Stimulated activated CD4-positive, alpha-beta T cell treated with anti-CD3 and anti-CD28 coated beads, Interleukin-1b, Interleukin-23, amount 100 ng/mL, for 1 hour (primary cell): ENCODE data around the gene DDI2.
"Not testable (repeated sequence)": the region's sequence is repeated elsewhere in the genome, so short reads cannot be mapped to it uniquely, and the experiment has no call there.

Experiments
- DNase-seq, 2 donors: peaks; one replicate each; pipeline ENCODE4 v3.0.0-alpha.2; 2020; ENCODE audit warnings: low read depth in 2 of 2

Gene DDI2

GRCh38 chr1:15617173-15618076 lies at the start of gene DDI2:
DDI2 (plus strand) TSS chr1:15617458; CDS start chr1:15617671, 213 bp downstream.
- peak; percentile 83 to 86 for DNase-seq

GRCh38 chr1:15568387-15569073 lies 48.7 kb upstream of the DDI2 start:
- no peak for DNase-seq

GRCh38 chr1:15570861-15571260 lies 46.4 kb upstream of the DDI2 start:
- no peak for DNase-seq

- no peak for DNase-seq
Measured at GRCh38 chr1:15571266-15571665, 46.0 kb upstream of the DDI2 start.

- no peak for DNase-seq
Measured at GRCh38 chr1:15573477-15573876, 43.8 kb upstream of the DDI2 start.

- DNase-seq: no peak
Measured at GRCh38 chr1:15574741-15575140, 42.5 kb upstream of the DDI2 start.

GRCh38 chr1:15575549-15576150 lies 41.6 kb upstream of the DDI2 start:
- DNase-seq: no peak

GRCh38 chr1:15577691-15578090 lies 39.6 kb upstream of the DDI2 start:
- no peak for DNase-seq

GRCh38 chr1:15578921-15579682 lies 38.2 kb upstream of the DDI2 start:
- no peak for DNase-seq

GRCh38 chr1:15579683-15580047 lies 37.6 kb upstream of the DDI2 start:
- no peak for DNase-seq

GRCh38 chr1:15583016-15583706 lies 34.1 kb upstream of the DDI2 start:
- no peak for DNase-seq

- DNase-seq: peak in 1 of 2 donors; percentile 47
Measured at GRCh38 chr1:15584489-15585363, 32.5 kb upstream of the DDI2 start, which contains the start of gene AGMAT. AGMAT (minus strand) TSS chr1:15585051; CDS start chr1:15584967, 84 bp downstream.

GRCh38 chr1:15592285-15592684 lies 25.0 kb upstream of the DDI2 start:
- DNase-seq: no peak

- DNase-seq: no peak
Measured at GRCh38 chr1:15595809-15596617, 21.2 kb upstream of the DDI2 start.

GRCh38 chr1:15598436-15598835 lies 18.8 kb upstream of the DDI2 start:
- DNase-seq: no peak

- DNase-seq: peak; percentile 69 to 76
Measured at GRCh38 chr1:15603050-15603965, 13.9 kb upstream of the DDI2 start.

- not testable (repeated sequence) for DNase-seq
Measured at GRCh38 chr1:15603966-15604282, 13.3 kb upstream of the DDI2 start.

GRCh38 chr1:15604400-15604799 lies 12.9 kb upstream of the DDI2 start:
- not testable (repeated sequence) for DNase-seq
